Measurements from ENCODE around the gene KIR2DL4.

- TF ChIP-seq EZH2 (IDR thresholded peaks at IDR 0.05; ENCODE audit: insufficient read depth, low read length) (no peak), CTCF (IDR thresholded peaks at IDR 0.05; ENCODE audit: insufficient read depth, low read depth, low read length) (no peak)
Measured at GRCh38 chr19:54850930-54851329, 47.5 kb downstream of the KIR2DL4 start.
